ENCODE data around the gene DTX2. TPM values are rescaled to one million over a fixed set of nuclear protein-coding genes. Genes with fewer than 3 reads are reported as not detected.
A peak's percentile ranks its signal among the peaks of the same experiment; 100 is the strongest.
"Not testable (repeated sequence)": the region's sequence is repeated elsewhere in the genome, so short reads cannot be mapped to it uniquely, and the experiment has no call there.

The DTX2 gene
- total RNA-seq: 10 to 100 TPM; 28.0 to 30.6 TPM

DNA sequence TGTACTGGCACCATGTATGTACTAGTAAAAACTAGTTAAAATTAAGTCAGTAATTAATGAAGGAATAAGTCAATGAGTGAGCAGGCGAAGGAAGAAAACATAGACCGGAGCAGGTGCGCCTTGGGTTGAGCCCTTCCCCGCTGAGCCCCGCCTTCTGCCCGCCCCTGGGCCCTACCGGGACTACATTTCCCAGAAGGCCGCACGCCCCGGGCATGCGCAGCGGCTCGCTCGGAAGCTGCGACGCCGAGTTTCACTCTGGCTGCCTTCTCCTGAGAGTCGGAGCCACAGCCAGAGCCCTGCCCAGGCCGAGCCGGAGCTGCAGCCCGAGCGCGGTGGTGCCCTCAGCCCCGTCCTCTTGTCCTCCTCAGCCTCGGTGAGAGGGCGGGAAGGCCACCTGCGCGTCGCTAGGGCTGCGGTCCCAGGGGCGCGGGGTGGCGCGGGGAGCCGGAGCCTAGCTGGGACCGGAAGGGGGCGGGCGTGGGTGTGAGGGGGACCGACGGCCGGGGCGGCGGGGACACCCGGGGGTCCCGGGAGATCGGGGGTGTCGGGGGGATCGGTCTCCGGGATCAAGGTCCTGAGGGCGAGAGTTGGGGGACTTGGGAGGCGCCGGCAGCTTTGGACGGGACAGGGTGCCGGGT is at the start of gene DTX2:
Gene DTX2, plus strand, starts transcription at position 246 of the 638 bp plus-strand sequence. CDS start 18,801 bp downstream, outside the sequence.
- H3K4me3 Mint-ChIP-seq: peak within 1 kb of the TSS; percentile 61
- ATAC-seq (peak; percentile 96), DNase-seq (peak; percentile 58)
- H3K27me3 Mint-ChIP-seq (ENCODE audit: low read depth); CTCF ChIA-PET; H3K4me1 Mint-ChIP-seq (ENCODE audit: low read depth); H3K9me3 Mint-ChIP-seq (ENCODE audit: insufficient read depth); H3K27ac Mint-ChIP-seq; POLR2A ChIA-PET; H3K36me3 Mint-ChIP-seq (ENCODE audit: low read depth): not testable (repeated sequence)

DNA sequence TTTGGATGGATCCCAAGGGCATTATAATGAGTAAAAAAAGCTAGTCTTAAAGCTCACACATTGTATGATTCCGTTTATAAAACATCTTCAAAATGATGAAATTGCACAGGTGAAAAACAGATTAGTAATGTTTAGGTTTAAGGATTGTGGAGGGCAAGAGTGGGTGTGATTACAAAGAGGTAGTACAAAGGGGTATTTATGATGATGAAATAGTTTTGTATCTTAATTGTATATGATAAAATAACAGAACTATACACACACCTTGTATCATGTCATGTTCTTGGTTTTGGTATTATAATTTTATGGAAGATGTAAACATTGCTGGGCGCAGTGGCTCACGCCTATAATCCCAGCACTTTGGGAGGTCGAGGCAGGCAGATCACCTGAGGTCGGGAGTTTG is 49.3 kb upstream of the DTX2 start:
- Mint-ChIP-seq H3K9me3 (ENCODE audit: insufficient read depth) (no peaks in the 10 kb centered on the region), H3K36me3 (ENCODE audit: low read depth) (no peaks in the 10 kb centered on the region), H3K27ac (no peak overlapping the region), H3K4me3 (no peak overlapping the region), H3K27me3 (ENCODE audit: low read depth) (peaks cover 3% of the 10 kb centered on the region), H3K4me1 (ENCODE audit: low read depth) (no peaks in the 10 kb centered on the region)
- ChIA-PET POLR2A (interaction anchor here (0.6 kb wide), 1 partner anchor 53 kb away, joined by 3 read pairs; no protein-coding TSS in a partner anchor), CTCF (interaction anchor here (0.8 kb wide), 1 partner anchor 12 kb away, joined by 3 read pairs; the partner anchor contains the start of gene ZP3)
- DNase-seq (no peak), ATAC-seq (no peak)

DNA sequence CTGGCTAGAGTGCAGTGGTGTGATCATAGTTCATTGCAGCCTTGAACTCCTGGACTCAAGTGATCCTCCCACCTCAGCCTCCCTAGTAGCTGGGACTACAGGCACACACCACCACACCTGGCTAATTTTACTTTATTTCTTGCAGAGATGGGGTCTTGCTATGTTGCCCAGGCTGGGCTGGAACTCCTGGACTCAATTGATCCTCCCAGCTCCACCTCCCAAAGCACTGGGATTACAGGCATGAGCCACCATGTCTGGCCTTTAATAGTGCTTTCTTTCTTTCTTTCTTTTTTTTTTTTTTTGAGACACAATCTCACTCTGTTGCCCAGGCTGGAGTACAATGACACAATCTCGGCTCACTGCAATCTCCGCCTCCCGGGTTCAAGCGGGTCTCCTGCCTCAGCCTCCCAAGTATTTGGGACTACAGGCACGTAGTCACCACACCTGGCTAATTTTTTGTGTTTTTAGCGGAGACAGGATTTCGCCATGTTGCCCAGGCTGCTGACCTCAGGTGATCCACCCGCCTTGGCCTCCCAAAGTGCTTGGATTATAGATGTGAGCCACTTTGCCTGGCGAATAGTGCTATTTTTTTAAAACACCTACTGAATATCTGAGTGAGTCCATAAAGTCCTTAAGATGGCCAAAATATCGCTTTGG is 43.7 kb upstream of the DTX2 start:
- H3K4me3 Mint-ChIP-seq; ATAC-seq; H3K4me1 Mint-ChIP-seq (ENCODE audit: low read depth); POLR2A ChIA-PET; H3K27me3 Mint-ChIP-seq (ENCODE audit: low read depth); H3K9me3 Mint-ChIP-seq (ENCODE audit: insufficient read depth); H3K36me3 Mint-ChIP-seq (ENCODE audit: low read depth); H3K27ac Mint-ChIP-seq; CTCF ChIA-PET; DNase-seq: not testable (repeated sequence)

DNA sequence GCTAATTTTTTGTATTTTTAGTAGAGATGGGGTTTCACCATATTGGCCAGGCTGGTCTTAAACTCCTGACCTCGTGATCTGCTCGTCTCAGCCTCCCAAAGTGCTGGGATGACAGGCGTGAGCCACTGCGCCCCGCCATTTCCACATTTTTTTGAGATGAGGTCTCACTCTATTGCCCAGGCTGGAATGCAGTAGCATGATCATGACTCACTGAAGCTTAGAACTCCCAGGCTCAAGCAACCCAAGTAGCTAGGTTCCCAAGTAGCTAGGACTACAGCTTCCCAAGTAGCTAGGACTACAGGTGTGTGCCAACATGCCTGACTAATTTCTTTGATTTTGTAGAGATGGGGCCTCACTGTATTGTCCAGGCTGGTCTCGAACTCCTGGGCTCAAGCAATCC is 40.4 kb upstream of the DTX2 start:
- DNase-seq; ATAC-seq; POLR2A ChIA-PET; H3K9me3 Mint-ChIP-seq (ENCODE audit: insufficient read depth); H3K4me1 Mint-ChIP-seq (ENCODE audit: low read depth); H3K4me3 Mint-ChIP-seq; H3K27ac Mint-ChIP-seq; H3K36me3 Mint-ChIP-seq (ENCODE audit: low read depth); H3K27me3 Mint-ChIP-seq (ENCODE audit: low read depth); CTCF ChIA-PET: not testable (repeated sequence)

DNA sequence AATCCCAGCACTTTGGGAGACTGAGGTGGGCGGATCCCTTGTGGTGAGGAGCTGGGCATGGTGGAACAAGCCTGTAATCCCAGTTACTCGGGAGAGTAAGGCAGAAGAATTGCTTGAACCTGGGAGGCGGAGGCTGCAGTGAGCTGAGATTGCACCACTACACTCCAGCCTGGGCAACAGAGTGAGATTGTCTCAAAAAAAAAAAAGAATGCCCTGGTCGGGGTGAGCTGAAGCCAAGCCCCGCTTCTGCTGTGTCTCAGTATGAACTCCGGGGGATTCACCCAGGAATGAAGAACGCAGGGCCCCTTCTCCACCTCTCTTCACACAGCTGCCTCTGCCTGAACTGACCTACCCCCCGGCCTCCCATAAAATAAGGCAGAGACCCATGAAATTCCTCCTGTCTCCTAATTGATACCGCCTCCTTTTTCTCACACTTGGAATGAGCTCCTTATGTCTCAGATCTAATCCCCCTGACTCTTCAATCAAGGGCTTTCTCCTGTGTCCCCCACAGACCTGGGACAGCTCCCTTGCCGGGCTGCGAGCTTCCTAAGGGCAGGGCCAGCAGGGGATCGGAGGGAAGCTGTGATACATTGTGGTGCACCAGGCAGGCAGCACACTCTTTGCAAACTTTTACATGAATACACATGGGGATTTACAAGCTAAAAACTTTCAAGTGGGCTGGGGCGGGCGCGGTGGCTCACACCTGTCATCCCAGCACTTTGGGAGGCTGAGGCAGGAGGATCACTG is 37.7 kb upstream of the DTX2 start:
- Mint-ChIP-seq H3K9me3 (ENCODE audit: insufficient read depth) (no peaks in the 10 kb centered on the region), H3K36me3 (ENCODE audit: low read depth) (no peaks in the 10 kb centered on the region), H3K27me3 (ENCODE audit: low read depth) (peaks cover 3% of the 10 kb centered on the region), H3K27ac (no peak overlapping the region), H3K4me1 (ENCODE audit: low read depth) (peaks cover 7% of the 10 kb centered on the region), H3K4me3 (no peak overlapping the region)
- ATAC-seq (no peak), DNase-seq (no peak)
- CTCF ChIA-PET: interaction anchor here (1.4 kb wide), 1 partner anchor 106 kb away, joined by 4 read pairs; no protein-coding TSS in a partner anchor
- POLR2A ChIA-PET: no interaction called here

DNA sequence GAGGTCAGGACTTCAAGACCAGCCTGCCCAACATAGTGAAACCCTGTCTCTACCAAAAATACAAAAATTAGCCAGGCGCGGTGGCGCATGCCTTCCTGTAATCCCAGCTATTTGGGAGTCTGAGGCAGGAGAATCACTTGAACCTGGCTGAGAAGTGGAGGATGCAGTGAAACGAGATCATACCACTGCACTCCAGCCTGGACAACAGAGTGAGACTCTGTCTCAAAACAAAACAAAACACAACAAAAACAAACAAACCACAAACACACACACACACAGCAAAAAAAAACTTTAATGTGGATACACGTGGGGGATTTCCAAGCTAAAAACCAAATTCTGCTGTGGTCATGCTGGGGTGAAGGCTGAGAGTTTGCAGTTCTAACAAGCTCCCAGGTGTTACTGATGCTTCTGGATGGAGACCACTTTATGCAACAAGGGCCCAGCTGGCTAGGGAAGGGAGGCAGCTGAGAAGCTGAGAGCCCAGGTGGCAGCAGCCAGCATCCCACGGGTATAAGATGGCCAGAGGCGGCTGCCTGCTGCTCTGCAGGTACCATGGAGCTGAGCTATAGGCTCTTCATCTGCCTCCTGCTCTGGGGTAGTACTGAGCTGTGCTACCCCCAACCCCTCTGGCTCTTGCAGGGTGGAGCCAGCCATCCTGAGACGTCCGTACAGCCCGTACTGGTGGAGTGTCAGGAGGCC is 36.9 kb upstream of the DTX2 start, which contains the start of gene ZP3:
Gene ZP3, plus strand, starts transcription at position 538 of the 699 bp plus-strand sequence. Its CDS starts 15 bp downstream, at position 553.
- Mint-ChIP-seq H3K4me1 (ENCODE audit: low read depth) (peaks cover 7% of the 10 kb centered on the region), H3K27ac (no peak within 1 kb of the TSS), H3K27me3 (ENCODE audit: low read depth) (no peaks in the 10 kb centered on the region), H3K36me3 (ENCODE audit: low read depth) (no peaks in the 10 kb centered on the region), H3K4me3 (no peak within 1 kb of the TSS), H3K9me3 (ENCODE audit: insufficient read depth) (no peaks in the 10 kb centered on the region)
- CTCF ChIA-PET: interaction anchor here (0.8 to 1.4 kb wide), 2 partner anchors 12 to 107 kb away, joined by 3 to 4 read pairs; no protein-coding TSS in a partner anchor
- ATAC-seq (peak; percentile 70), DNase-seq (no peak)
- POLR2A ChIA-PET: no interaction called here

DNA sequence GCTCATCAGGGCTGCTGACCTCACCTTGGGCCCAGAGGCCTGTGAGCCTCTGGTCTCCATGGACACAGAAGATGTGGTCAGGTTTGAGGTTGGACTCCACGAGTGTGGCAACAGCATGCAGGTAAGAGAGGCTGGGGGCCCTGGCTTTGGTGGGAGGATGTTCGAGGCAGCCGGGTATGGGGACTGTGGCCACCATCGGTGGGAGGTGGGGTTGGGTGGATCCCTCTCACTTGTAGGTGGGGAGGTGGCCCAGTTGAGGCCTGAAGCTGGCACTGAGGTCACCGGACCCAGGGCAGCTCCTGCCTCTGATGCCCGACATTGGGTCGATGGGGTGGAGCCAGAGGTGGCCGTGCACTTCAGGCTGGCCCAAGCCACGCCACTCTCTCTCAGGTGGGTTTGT is 36.4 kb upstream of the DTX2 start:
- H3K27me3 Mint-ChIP-seq (ENCODE audit: low read depth): no peaks in the 10 kb centered on the region
- H3K36me3 Mint-ChIP-seq (ENCODE audit: low read depth): no peaks in the 10 kb centered on the region
- H3K4me3 Mint-ChIP-seq: no peak overlapping the region
- POLR2A ChIA-PET: no interaction called here
- H3K4me1 Mint-ChIP-seq (ENCODE audit: low read depth): peaks cover 7% of the 10 kb centered on the region
- CTCF ChIA-PET: interaction anchor here (0.8 to 1.4 kb wide), 2 partner anchors 13 to 108 kb away, joined by 3 to 4 read pairs; no protein-coding TSS in a partner anchor
- ATAC-seq (no peak), DNase-seq (no peak)
- H3K27ac Mint-ChIP-seq: no peak overlapping the region
- no peaks in the 10 kb centered on the region for H3K9me3 Mint-ChIP-seq (ENCODE audit: insufficient read depth)

DNA sequence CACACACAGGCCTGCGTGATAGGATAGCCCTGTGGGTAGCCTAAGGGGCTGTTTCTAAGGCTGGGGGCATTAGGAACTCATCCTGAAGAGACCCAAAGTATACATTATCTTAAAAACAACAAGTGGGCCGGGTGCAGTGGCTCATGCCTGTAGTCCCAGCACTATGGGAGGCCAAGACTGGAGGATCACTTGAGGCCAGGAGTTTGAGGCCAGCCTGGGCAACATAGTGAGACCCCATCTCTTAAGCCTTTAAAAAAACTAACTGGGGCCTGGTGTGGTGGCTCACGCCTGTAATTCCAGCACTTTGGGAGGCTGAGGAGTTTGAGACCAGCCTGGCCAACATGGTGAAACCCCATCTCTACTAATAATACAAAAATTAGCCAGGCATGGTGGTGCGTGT is 36.0 kb upstream of the DTX2 start:
- POLR2A ChIA-PET, ATAC-seq, CTCF ChIA-PET: not testable (repeated sequence)

DNA sequence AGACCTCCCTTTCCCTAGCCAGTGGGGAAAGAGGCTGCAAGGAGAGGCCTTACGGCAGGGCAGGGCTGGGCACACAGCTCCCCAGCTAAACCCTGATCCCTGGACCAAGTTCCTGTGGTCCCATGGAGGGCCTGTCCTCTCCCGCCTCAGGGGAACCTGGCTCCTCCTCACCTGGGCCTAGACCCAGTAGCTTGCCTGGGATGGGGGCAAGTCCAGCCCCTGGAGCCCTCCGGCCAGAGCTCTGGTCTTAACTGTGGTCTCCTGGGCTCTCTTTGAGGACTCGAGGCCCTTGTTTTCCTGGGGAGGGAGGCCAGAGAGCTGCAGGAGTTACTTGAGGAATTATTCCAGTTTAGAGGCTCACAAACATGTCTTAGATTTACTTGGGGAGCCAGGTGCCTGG is 35.3 kb upstream of the DTX2 start:
- Mint-ChIP-seq H3K9me3 (ENCODE audit: insufficient read depth) (no peaks in the 10 kb centered on the region), H3K27ac (no peak overlapping the region), H3K27me3 (ENCODE audit: low read depth) (no peaks in the 10 kb centered on the region), H3K4me3 (no peak overlapping the region), H3K4me1 (ENCODE audit: low read depth) (peaks cover 7% of the 10 kb centered on the region), H3K36me3 (ENCODE audit: low read depth) (no peaks in the 10 kb centered on the region)
- no peak for ATAC-seq
- CTCF ChIA-PET: interaction anchor here (0.6 kb wide), 1 partner anchor 107 kb away, joined by 3 read pairs; no protein-coding TSS in a partner anchor
- POLR2A ChIA-PET: no interaction called here
- no peak for DNase-seq

More for the DNA sequence above, 36.0 kb upstream of the DTX2 start:
- not testable (repeated sequence) for H3K27ac Mint-ChIP-seq; H3K4me1 Mint-ChIP-seq (ENCODE audit: low read depth); H3K27me3 Mint-ChIP-seq (ENCODE audit: low read depth); H3K9me3 Mint-ChIP-seq (ENCODE audit: insufficient read depth); H3K36me3 Mint-ChIP-seq (ENCODE audit: low read depth); DNase-seq; H3K4me3 Mint-ChIP-seq

DNA sequence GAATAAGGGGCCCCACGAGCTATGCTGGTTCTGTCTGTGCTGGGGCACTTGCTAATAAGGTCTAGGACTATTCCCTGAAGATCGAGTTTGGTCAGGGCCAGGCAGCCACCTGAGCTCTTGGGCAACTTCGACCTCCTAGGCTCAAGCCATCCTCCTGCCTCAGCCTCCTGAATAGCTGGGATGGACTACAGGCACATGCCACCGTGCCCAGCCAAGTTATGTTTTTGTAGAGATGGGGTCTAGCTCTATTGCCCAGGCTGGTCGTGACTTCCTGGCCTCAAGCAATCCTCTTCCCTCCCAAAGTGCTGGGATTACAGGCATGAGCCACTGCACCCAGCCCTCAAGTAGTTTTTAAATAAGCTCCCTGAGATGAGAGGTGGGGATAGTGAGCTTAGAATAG is 33.9 kb upstream of the DTX2 start:
- ChIA-PET CTCF (no interaction called here), POLR2A (interaction anchor here (0.7 kb wide), 1 partner anchor 9 kb away, joined by 3 read pairs; no protein-coding TSS in a partner anchor)
- Mint-ChIP-seq H3K4me1 (ENCODE audit: low read depth) (peaks cover 7% of the 10 kb centered on the region), H3K27me3 (ENCODE audit: low read depth) (no peaks in the 10 kb centered on the region), H3K4me3 (no peak overlapping the region), H3K9me3 (ENCODE audit: insufficient read depth) (no peaks in the 10 kb centered on the region), H3K27ac (no peak overlapping the region), H3K36me3 (ENCODE audit: low read depth) (no peaks in the 10 kb centered on the region)
- no peak for DNase-seq
- ATAC-seq: no peak

DNA sequence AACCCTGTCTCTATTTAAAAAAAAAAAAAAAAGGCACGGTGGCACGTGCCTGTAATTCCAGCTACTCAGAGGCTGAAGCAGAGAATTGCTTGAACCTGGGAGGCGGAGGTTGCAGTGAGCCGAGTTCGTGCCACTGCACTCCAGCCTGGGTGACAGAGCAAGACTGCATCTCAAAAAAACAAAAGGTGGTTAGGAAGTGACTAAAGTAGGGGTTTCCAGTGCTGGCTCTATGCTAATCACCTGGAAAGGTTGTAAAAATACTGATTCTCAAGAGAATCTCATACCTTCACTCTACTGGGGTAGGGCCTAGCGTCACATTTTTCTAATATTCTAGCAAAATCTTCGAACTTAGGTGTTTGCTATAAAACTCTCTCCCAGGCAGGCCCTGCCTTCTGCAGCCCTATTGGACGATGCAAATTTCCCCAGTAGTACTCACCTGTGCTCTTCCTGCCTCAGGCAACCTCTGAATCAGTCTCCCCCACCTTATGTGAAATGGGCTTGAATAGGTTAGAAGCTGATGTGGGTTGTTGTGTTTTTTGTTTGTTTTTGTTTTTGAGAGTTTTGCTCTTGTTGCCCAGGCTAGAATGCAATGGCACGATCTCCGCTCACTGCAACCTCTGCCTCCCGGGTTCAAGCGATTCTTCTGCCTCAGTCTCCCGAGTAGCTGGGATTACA is 33.2 kb upstream of the DTX2 start:
- H3K4me3 Mint-ChIP-seq: no peak overlapping the region
- peaks cover 7% of the 10 kb centered on the region for H3K4me1 Mint-ChIP-seq (ENCODE audit: low read depth)
- ATAC-seq (no peak), DNase-seq (no peak)
- no peaks in the 10 kb centered on the region for H3K27me3 Mint-ChIP-seq (ENCODE audit: low read depth)
- H3K27ac Mint-ChIP-seq: no peak overlapping the region
- ChIA-PET CTCF (no interaction called here), POLR2A (interaction anchor here (0.7 kb wide), 1 partner anchor 9 kb away, joined by 3 read pairs; no protein-coding TSS in a partner anchor)
- no peaks in the 10 kb centered on the region for H3K36me3 Mint-ChIP-seq (ENCODE audit: low read depth)
- H3K9me3 Mint-ChIP-seq (ENCODE audit: insufficient read depth): no peaks in the 10 kb centered on the region
